NCI-H2081 (cell line): Measurements from ENCODE around the gene CACNG1.
"Not testable (repeated sequence)": the region's sequence is repeated elsewhere in the genome, so short reads cannot be mapped to it uniquely, and the experiment has no call there.

Experiments used
- DNase-seq, 2 experiments: peaks; one replicate each; lab custom pipeline; 2025; lab: John Stamatoyannopoulos, UW

The CACNG1 gene

DNA sequence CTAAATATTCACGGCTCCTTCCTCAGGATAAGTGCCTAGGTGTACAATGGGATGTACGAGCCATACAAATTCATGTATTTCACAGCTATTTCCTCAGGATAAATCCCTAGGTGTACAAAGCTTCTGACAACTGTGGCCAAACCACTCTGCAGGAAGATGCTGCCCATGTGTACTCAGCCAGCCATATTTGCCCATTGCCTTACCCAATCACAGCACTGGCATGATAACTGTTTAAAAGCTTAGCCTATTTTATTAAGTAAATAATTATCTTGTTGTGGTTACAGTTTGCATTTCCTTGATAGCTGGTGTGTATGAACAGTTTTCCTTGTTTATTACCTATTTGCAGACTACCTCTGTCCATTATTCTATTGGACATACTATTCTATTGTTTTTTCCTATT lies 35.1 kb downstream of the CACNG1 start:
- no peak for DNase-seq

DNA sequence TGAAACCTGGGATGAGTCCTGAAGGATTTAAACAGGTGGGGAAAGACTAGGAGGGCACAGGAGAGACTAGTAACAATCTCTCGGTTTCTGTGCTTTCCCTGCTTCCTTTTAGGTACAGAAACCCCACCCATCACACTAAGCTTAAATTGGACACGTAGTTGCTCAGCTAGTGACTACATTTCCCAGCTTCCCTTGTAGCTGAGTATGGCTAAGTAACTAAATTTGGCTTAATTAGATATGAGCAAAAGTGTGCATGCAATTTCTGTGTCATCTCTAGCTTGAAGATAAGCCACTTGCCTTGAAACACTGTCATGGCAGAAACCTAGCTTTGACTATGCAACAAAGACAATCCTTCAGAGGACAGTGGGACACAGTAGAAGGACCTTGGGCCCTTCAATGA lies 36.5 kb downstream of the CACNG1 start:
- DNase-seq = no peak

DNA sequence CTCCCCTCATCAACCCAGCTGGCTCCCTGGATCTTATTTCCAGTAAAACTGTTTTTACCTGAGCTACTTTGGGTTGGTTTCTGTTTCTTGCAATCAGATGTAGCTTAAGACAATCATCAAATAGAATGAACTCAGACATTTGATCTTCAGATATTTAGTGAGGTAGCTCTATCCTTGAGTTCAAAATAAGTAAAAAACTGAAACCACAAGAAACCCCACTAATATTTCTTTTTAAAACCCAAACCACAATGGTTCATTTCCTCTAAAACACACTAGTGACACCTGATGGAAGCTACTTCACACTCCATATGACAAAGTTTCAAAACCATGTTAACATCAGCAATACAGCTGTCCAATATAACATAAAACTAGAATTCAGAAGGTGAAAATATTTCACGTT lies 37.8 kb downstream of the CACNG1 start:
- no peak for DNase-seq

DNA sequence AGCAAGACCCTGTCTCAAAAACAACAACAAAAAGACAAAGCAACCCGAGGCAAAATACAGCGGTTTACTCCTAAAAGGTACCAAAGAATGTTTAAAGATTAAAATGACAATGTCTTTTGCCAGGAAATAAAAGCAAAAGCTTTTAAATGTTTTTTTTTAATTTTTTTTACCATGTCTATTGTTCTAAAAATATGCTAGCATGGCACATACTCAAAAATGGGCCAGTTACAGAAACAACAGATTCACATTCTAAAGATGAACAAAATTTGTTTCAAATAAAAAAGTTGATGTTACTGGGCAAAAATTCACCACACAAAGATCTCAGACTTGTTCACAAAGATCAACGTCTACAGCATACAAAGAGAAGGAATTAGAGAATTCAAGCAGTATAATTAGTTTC lies 41.1 kb downstream of the CACNG1 start:
- DNase-seq = no peak

DNA sequence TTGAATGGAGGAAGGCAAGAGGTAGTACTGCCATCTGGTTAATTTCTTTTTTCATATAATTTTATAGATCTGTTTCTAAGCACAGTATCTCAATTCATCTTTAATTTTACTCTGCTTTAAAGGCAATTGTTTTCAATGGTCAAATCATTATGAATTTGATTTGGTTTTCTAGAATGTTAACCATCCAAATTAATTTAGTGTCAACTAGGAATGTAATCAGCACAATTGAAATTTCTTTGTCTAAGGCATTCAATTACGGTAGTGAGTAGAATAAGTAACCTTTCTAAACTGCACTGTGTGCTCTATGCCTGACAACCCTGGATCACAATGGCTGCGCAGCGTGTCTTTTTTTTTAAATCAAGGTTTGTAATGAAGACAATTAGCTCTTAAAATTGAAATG lies 44.3 kb downstream of the CACNG1 start:
- DNase-seq = no peak

DNA sequence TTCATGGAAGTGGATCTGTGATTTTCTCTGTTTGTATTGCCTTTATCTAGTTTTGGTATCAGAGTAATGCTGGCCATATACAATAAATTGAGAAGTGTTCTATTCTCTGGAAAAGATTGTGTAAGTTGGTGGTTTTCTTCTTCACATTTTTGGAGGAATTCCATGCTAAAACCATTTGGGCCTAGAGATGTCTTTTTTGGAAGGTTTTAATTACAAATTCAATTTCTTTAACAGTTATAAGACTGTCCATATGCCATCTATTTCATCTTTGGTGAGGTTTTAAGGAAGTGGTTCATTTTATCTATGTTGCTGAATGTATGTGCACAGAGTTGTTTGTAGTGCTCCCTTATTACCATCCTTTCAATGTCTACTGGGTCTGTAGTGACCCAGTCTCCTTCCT lies 46.0 kb downstream of the CACNG1 start:
- DNase-seq = no peak

DNA sequence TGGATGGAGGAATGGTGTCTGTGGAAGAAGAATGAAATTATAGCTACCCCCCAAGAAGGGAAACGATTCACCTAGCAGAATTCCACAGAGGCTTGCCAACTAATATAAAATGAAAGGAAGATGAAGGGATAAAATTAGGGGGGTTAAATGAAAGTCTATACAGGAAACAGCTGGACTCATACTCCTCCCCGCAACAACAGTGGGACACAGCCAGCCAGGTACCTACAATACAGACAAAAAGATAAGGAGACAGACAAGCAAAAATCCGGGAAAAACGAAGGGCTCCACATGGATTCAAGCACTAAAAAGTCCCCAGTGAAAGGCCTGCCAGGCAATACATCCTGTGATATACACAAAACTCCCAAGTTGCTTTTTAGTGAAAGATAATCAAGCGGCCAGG lies 47.9 kb downstream of the CACNG1 start:
- DNase-seq = no peak

DNA sequence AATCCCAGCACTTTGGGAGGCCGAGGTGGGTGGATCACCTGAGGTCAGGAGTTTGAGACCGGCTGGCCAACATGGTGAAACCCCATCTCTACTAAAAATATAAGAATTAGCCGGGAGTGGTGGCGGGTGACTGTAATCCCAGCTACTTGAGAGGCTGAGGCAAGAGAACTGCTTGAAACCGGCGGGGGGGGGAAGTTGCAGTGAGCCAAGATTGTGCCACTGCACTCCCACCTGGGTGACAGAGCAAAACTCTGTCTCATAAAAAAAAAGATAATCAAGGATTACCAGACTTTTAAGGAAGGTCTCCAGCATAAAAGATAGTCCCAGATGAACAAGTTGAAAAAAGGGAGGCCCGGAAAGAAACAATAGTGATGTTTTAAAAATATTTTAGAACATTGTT lies 48.4 kb downstream of the CACNG1 start:
- not testable (repeated sequence) for DNase-seq

DNA sequence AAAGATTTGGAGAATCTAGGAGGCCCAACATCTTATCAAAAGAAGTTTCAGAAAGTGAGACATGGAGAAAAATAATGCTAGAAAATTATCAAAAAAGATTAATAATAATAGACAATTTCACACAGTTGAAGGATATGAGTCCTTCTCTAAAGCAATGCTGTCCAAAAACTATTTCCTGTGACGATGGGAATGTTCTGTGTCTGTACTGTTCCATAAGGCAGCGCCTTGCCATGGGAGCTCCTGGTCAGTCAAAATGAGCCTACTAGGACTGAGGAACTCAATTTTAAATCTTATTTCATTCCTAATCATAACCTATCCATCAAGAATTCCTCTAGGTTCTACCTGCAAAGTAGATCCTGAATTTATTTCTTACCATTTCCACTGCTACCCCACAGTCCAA lies 49.0 kb downstream of the CACNG1 start:
- no peak for DNase-seq

DNA sequence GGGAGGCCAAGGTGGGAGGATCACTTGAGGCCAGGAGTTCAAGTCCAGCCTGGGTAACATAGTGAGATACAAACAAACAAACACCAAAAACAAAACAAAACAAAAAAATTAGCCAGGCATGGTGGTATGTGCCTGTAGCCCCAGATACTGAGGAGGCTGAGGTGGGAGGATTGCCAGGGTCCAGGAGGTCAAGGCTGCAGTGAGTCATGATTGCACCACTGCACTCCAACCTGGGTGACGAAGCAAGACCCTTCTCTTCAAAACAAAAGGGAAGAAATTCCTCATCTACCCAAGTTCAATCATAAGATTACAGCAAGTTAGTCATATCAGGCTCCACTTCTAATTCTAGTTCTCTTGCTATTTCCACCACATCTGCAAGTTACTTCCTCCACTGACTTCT lies 50.9 kb downstream of the CACNG1 start:
- not testable (repeated sequence) for DNase-seq

DNA sequence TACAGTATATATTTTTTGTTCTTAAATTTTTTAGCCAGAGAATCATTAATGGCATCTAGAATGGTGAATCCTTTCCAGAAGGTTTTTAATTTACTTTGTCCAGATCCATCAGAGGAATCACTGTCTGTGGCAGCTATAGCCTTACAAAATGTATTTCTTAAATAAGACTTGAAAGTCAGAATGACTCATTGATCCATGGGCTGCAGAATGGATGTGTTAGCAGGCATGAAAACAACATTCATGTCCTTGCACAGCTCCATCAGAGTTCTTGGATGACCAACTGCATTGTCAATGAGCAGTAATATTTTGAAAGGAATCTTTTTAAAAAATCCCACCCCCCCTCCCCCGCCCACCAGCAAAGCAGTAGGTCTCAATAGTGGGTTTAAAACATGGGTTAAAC lies 51.4 kb downstream of the CACNG1 start:
- no peak for DNase-seq

DNA sequence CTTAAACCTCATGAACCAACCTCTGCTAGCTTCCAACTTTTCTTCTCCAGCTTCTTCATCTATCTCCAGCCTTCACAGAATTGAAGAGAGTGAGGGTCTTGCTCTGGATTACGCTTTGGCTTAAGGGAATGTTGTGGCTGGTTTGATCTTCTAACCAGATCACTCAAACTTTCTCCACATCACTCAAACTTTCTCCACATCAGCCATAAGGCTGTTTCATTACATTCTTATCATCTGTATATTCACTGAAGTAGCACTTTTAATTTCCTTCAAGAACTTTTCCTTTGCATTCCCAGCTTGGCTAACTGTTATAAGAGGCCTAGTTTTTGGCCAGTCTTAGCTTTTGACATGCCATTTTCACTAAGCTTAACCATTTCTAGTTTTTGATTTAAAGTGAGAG lies 52.3 kb downstream of the CACNG1 start:
- DNase-seq = no peak

DNA sequence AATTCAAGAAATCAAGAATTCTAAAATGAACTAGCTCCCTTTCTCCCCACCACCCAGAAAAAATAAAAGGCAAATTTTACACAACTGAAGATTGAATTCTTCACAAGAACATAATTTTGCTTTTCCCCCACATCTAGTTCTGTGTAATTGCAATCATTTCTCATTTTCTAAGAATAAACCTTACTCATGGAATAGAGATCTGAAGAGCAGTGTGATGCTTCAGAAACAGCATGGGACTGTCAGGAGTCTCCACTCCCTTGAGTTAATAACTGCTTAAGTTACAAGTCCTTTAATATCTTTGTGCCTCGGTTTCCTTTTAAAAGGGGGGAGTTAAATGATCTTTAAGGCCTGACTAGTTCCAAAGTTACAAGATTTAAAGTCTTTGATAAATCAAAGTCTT lies 53.7 kb downstream of the CACNG1 start:
- no peak for DNase-seq

DNA sequence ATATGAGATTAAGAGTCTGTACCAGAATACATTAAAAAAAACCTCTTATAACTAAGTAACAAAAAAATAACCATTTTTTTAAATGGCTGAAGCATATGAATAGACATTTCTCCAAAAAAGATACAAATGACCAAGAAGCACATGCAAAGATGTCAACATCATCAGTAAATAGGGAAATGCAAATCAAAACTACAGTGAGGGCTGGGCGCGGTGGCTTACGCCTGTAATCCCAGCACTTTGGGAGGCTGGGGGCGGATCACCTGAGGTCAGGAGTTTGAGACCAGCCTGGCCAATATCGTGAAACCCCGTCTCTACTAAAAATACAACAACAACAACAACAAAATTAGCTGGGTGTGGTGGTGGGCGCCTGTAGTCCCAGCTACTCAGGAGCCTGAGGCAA lies 60.3 kb downstream of the CACNG1 start:
- not testable (repeated sequence) for DNase-seq

DNA sequence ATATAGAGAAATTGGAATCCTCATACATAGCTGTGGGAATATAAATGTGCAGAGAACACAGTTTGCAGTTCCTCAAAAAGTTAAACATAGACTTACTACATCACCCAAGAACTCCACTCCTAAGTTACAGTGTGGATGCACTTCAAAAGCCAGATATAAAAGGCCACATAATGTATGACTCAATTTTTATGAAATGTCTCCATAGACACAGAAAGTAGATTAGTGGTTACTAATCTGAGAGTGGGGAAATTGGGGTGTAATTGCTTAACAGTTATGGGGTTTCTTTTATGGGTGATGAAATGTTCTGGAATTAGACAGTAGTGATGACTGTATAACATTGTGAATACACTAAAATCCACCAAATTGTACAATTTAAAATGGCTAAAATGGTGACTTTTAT lies 60.9 kb downstream of the CACNG1 start:
- DNase-seq = no peak
